ENCODE measurements around the gene SDK2. TPM values are rescaled to one million over a fixed set of nuclear protein-coding genes. Genes with fewer than 3 reads are reported as not detected.

SDK2 gene
- total and polyA plus RNA-seq, 2 of the 4 experiments (the other 2 are of a cell fraction), result under 0.01 to 0.03 TPM

DNA sequence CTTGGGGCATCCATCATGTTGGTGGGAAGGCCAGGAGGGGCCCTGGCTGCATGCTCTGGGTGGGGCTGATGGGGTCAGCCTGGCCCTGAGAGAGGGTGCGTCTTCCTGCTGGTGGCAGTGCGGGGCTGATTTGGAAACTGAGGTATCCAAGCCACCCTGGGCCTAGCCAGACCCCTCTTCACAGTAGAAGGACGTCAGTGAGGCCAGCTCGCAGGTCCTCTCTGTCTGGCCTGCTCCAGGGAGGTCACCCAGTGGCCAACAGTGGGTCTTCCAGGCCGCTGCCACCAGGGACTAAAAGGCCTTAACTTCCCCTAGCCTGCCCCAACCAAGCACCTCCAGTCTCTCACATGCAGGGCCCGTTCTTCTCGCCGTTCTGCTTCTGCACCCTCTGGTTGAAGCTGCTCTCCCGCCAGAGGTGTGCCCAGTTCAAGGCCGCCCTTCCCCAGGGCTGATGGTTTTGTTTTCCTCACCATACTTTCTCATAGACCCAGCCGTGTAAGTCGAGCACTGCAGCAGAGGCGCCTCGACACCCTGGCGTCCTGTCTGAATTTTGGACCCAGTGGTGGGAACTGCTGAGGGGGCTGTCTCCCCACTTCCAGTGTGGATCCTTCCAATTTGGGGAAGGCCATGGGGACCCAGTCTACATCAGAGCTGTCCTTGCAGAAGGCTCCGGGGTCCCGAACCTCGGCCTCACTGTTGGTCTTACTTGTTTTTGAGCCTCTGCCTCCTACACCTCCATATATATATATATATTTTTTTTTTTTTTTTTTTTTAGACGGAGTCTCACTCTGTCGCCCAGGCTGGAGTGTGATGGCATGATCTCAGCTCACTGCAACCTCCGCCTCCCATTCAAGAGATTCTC lies 289.6 kb downstream of the SDK2 start:
- Histone ChIP-seq H3K9me3 (ENCODE audit: control insufficient read depth, insufficient read depth, low read length) (no peaks in the 10 kb centered on the region), H3K9me1 (ENCODE audit: insufficient read depth, low read length) (no peaks in the 10 kb centered on the region), H3K79me1 (ENCODE audit: low read depth in 1 of 2, low read length in 2 of 2) (no peaks in the 10 kb centered on the region), H4K91ac (ENCODE audit: insufficient read depth, low read depth, low read length) (no peak overlapping the region), H3K36me3 (ENCODE audit: control insufficient read depth, insufficient read depth, low read length) (no peaks in the 10 kb centered on the region), H3K56ac (ENCODE audit: extremely low read depth, insufficient read depth, low read length) (no peak overlapping the region), H3K23ac (ENCODE audit: low read depth, low read length) (no peak overlapping the region), H2BK15ac (ENCODE audit: low read depth, low read length) (no peak overlapping the region), H3K4me2 (ENCODE audit: low read depth, low read length) (no peak overlapping the region), H2BK5ac (ENCODE audit: low read depth, low read length, poor library complexity, severe bottlenecking) (no peak overlapping the region), H2AK9ac (replicated peaks; ENCODE audit: low read depth, low read length, poor library complexity) (peak overlapping the region; percentile 37), H2AFZ (replicated peaks; ENCODE audit: low read length, poor library complexity) (no peak overlapping the region), H2BK20ac (ENCODE audit: low read depth, low read length) (no peak overlapping the region), H3K27me3 (ENCODE audit: control insufficient read depth, insufficient read depth, low read length) (peaks cover 4% of the 10 kb centered on the region; the same call in 1 of the 2 replicates), H3K4ac (ENCODE audit: low read depth, low read length) (no peak overlapping the region), H4K5ac (ENCODE audit: low read depth, low read length) (no peak overlapping the region), H3K18ac (ENCODE audit: low read depth, low read length) (no peak overlapping the region), H3K4me1 (ENCODE audit: control insufficient read depth, insufficient read depth, low read length) (peaks cover 2% of the 10 kb centered on the region; the same call in 1 of the 2 replicates), H3K4me3 (ENCODE audit: insufficient read depth, low read depth, low read length) (no peak overlapping the region), H4K20me1 (ENCODE audit: insufficient read depth, low read length) (no peaks in the 10 kb centered on the region; the same call in 1 of the 2 replicates), H3K9ac (ENCODE audit: low read depth, low read length) (no peak overlapping the region), H3K27ac (ENCODE audit: insufficient read depth, low read length) (no peak overlapping the region), H4K8ac (ENCODE audit: low read depth in 2 of 2, low read length in 2 of 2) (no peak overlapping the region), H2AK5ac (ENCODE audit: low read depth, low read length) (no peak overlapping the region), H2BK120ac (ENCODE audit: low read depth, low read length) (no peak overlapping the region), H3K14ac (replicated peaks; ENCODE audit: low read depth, low read length) (no peak overlapping the region)
- 93% methylated on average over 3 of the region's 21 CpGs; no CpG with 5 or more reads in 1 of the 2 experiments for WGBS, 2 experiments (ENCODE audit: extremely low coverage in 2 of 2, insufficient read length in 1 of 2)
- dilution Hi-C loops (cut with HindIII; ENCODE audit: low sequenced_read_pairs, unreplicated experiment), result no loop called here
- no peak for DNase-seq
- POLR2A ChIA-PET (ENCODE audit: unreplicated experiment), result no interaction called here
- ATAC-seq (ENCODE audit: low read depth), result no peak
- in situ Hi-C loops (cut with MboI; ENCODE audit: low sequenced_read_pairs), result loop anchor here (25.0 kb wide), 1 partner anchor 767 kb away; no protein-coding TSS in a partner anchor
- no TSS peak for BruUV-seq (replicated peaks)
- CTCF ChIA-PET, result no interaction called here
- TF ChIP-seq CEBPB (IDR thresholded peaks at IDR 0.05; ENCODE audit: low read depth, low read length) (no peak), RFX5 (IDR thresholded peaks at IDR 0.05; ENCODE audit: low read depth, low read length) (no peak), CHD1 (IDR thresholded peaks at IDR 0.05; ENCODE audit: low read depth, low read length) (no peak), NFE2L2 (IDR thresholded peaks at IDR 0.05; ENCODE audit: low read depth, low read length) (no peak), RCOR1 (IDR thresholded peaks at IDR 0.05; ENCODE audit: insufficient replicate concordance, low read length) (no peak), FOS (IDR thresholded peaks at IDR 0.05; ENCODE audit: low read depth, low read length) (no peak), MAZ (IDR thresholded peaks at IDR 0.05; ENCODE audit: borderline replicate concordance, low read depth, low read length) (no peak), MXI1 (IDR thresholded peaks at IDR 0.05; ENCODE audit: borderline replicate concordance, low read depth, low read length) (no peak), MAFK (IDR thresholded peaks at IDR 0.05; ENCODE audit: low read depth, low read length) (no peak)
- TF ChIP-seq, protein P1, sequence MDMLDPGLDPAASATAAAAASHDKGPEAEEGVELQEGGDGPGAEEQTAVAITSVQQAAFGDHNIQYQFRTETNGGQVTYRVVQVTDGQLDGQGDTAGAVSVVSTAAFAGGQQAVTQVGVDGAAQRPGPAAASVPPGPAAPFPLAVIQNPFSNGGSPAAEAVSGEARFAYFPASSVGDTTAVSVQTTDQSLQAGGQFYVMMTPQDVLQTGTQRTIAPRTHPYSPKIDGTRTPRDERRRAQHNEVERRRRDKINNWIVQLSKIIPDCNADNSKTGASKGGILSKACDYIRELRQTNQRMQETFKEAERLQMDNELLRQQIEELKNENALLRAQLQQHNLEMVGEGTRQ (IDR thresholded peaks at IDR 0.05; ENCODE audit: low read depth, low read length), result no peak
- TF ChIP-seq, protein P2, sequence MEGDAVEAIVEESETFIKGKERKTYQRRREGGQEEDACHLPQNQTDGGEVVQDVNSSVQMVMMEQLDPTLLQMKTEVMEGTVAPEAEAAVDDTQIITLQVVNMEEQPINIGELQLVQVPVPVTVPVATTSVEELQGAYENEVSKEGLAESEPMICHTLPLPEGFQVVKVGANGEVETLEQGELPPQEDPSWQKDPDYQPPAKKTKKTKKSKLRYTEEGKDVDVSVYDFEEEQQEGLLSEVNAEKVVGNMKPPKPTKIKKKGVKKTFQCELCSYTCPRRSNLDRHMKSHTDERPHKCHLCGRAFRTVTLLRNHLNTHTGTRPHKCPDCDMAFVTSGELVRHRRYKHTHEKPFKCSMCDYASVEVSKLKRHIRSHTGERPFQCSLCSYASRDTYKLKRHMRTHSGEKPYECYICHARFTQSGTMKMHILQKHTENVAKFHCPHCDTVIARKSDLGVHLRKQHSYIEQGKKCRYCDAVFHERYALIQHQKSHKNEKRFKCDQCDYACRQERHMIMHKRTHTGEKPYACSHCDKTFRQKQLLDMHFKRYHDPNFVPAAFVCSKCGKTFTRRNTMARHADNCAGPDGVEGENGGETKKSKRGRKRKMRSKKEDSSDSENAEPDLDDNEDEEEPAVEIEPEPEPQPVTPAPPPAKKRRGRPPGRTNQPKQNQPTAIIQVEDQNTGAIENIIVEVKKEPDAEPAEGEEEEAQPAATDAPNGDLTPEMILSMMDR (conservative IDR thresholded peaks at IDR 0.05; ENCODE audit: low read depth, low read length), result no peak
- intact Hi-C loops (cut with micrococcal nuclease), result no loop called here
